ENCODE measurements around the gene LAIR2.

GRCh38 chr19:54536956-54537355 lies 34.3 kb downstream of the LAIR2 start:
- no peak for TF ChIP-seq CTCF (IDR thresholded peaks at IDR 0.05)
- TF ChIP-seq POLR2A (IDR thresholded peaks at IDR 0.05), result no peak
